ENCODE data around the gene MLYCD.

The MLYCD gene

DNA sequence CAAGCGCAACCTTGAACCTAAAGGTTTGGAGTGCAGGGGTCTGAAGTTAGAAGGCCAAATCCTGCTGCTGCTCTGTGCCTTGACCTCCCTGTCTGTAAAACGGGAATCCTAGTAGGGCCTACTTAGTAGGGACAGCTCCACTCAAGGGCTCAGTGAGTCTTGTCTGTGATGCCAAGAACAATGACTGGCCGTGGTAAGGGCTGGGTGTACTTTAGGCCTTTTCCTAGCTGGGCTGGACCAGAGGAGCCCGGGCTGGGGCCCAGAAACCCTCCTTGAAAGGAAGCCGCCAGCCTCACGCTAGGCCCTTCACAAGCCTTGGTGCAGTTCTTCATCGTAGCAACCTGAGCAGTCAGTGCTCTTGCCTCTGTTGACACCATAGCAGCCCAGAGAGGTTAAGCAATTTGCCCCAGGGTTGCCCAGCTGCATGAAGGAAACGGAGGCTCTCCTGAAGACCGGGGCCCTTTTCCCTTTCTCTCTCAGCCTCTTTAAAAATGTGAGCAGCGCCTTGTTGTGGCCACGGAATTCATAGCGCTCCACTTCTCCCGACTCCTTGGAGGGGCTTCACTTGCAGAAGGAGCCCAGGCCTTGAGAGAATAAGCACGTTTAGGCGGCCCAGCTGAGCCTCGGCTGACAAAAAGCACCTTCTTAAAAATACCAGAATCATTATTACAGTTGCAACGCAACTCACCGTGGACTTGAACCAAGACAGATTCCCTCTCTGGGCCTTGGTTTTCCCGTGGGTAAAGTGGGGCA is 73.5 kb downstream of the MLYCD start:
- DNase-seq: no peak

- no peak for DNase-seq
Measured at GRCh38 chr16:83973077-83973476, 74.2 kb downstream of the MLYCD start.

GRCh38 chr16:83973581-83974385 is 74.9 kb downstream of the MLYCD start:
- no peak for DNase-seq

DNA sequence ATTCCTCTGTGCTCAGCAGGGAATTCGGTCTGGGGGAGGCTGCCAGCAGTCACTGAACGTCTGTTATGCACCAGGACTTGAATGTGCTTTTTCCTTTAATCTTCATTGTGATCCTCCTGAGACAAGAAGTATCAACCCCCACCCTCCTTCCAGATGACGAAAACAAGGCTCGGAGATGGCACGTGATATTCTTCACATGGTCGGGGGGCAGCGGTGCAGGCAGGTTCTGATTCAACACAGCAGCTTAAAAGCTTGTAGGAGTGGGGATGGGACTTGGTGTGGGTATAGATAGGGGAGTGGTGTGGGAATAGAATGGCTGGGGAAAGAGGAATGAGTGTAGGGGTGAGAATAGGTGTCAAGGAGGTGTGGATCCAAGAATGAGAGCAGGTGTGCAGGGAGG is 75.6 kb downstream of the MLYCD start:
- no peak for DNase-seq

- DNase-seq: no peak
Measured at GRCh38 chr16:83975590-83976260, 76.8 kb downstream of the MLYCD start.
